GM18951 (cell line): ENCODE measurements around the gene WWOX.

Source experiments
- POLR2A ChIP-seq: IDR thresholded peaks from 4 replicates; pipeline ENCODE4 v1.6.1; 2011; ENCODE audit warnings: mild to moderate bottlenecking; ENCODE audit not compliant: insufficient read length, insufficient read depth; ENCODE audit errors: extremely low read depth
- in situ Hi-C: fragments of 300-500 bp; cut with MboI; formaldehyde crosslinking; loops from one replicate; pipeline ENCODE4 v1.12.0; 2022; ENCODE audit warnings: low sequenced_read_pairs, mixed read lengths, inconsistent platforms; ENCODE audit not compliant: unreplicated experiment

Gene WWOX

GRCh38 chr16:79093554-79093967 lies 994.1 kb downstream of the WWOX start:
- in situ Hi-C loops: no loop called here

GRCh38 chr16:79096246-79096645 lies 996.8 kb downstream of the WWOX start:
- in situ Hi-C loops: no loop called here
- TF ChIP-seq POLR2A: no peak

More at GRCh38 chr16:79093554-79093967, 994.1 kb downstream of the WWOX start:
- TF ChIP-seq POLR2A: no peak

GRCh38 chr16:79097166-79097565 lies 997.7 kb downstream of the WWOX start:
- TF ChIP-seq POLR2A: no peak
- in situ Hi-C loops: no loop called here

- no peak for TF ChIP-seq POLR2A
- in situ Hi-C loops: no loop called here
Measured at GRCh38 chr16:79097771-79098170, 998.3 kb downstream of the WWOX start.

GRCh38 chr16:79098907-79099306 lies 999.5 kb downstream of the WWOX start:
- TF ChIP-seq POLR2A: no peak
- in situ Hi-C loops: no loop called here

GRCh38 chr16:79099716-79100115 lies 1000.3 kb downstream of the WWOX start:
- TF ChIP-seq POLR2A: no peak
- in situ Hi-C loops: no loop called here

- TF ChIP-seq POLR2A: no peak
- in situ Hi-C loops: no loop called here
Measured at GRCh38 chr16:79100447-79100846, 1001.0 kb downstream of the WWOX start.

- in situ Hi-C loops: no loop called here
- TF ChIP-seq POLR2A: no peak
Measured at GRCh38 chr16:79101491-79101890, 1002.0 kb downstream of the WWOX start.

- TF ChIP-seq POLR2A: no peak
- in situ Hi-C loops: no loop called here
Measured at GRCh38 chr16:79104567-79104966, 1005.1 kb downstream of the WWOX start.

- in situ Hi-C loops: no loop called here
- no peak for TF ChIP-seq POLR2A
Measured at GRCh38 chr16:79107301-79107700, 1007.8 kb downstream of the WWOX start.

GRCh38 chr16:79109771-79110170 lies 1010.3 kb downstream of the WWOX start:
- no peak for TF ChIP-seq POLR2A
- in situ Hi-C loops: no loop called here

- TF ChIP-seq POLR2A: no peak
- in situ Hi-C loops: no loop called here
Measured at GRCh38 chr16:79110242-79110641, 1010.8 kb downstream of the WWOX start.

GRCh38 chr16:79110953-79111352 lies 1011.5 kb downstream of the WWOX start:
- TF ChIP-seq POLR2A: no peak

GRCh38 chr16:79112462-79112861 lies 1013.0 kb downstream of the WWOX start:
- in situ Hi-C loops: no loop called here

More at GRCh38 chr16:79110953-79111352, 1011.5 kb downstream of the WWOX start:
- in situ Hi-C loops: no loop called here

GRCh38 chr16:79113826-79114225 lies 1014.4 kb downstream of the WWOX start:
- in situ Hi-C loops: no loop called here
- TF ChIP-seq POLR2A: no peak

More at GRCh38 chr16:79112462-79112861, 1013.0 kb downstream of the WWOX start:
- no peak for TF ChIP-seq POLR2A
